Stimulated activated CD4-positive, alpha-beta T cell treated with anti-CD3 and anti-CD28 coated beads, Interleukin-12 subunit alpha, Interleukin-12 subunit beta, amount 100 ng/mL, for 4 hours (primary cell): ENCODE measurements around the gene B3GAT2.
"Not testable (repeated sequence)": the region's sequence is repeated elsewhere in the genome, so short reads cannot be mapped to it uniquely, and the experiment has no call there.

Source experiments
- DNase-seq: peaks from one replicate; pipeline ENCODE4 v3.0.0-alpha.2; 2020

The B3GAT2 gene

GRCh38 chr6:70956451-70957283 is at the start of gene B3GAT2:
Gene B3GAT2, minus strand, starts transcription at chr6:70957060. Its CDS starts 631 bp downstream, at chr6:70956429.
- DNase-seq = peak; percentile 8

GRCh38 chr6:70998148-70998547 is 41.3 kb upstream of the B3GAT2 start:
- DNase-seq = no peak

- DNase-seq = no peak
Observed at GRCh38 chr6:70997379-70997778, 40.5 kb upstream of the B3GAT2 start.

- DNase-seq = no peak
Observed at GRCh38 chr6:70996106-70996505, 39.2 kb upstream of the B3GAT2 start.

- DNase-seq = no peak
Observed at GRCh38 chr6:70995411-70995810, 38.6 kb upstream of the B3GAT2 start.

GRCh38 chr6:70991253-70991652 is 34.4 kb upstream of the B3GAT2 start:
- DNase-seq = no peak

GRCh38 chr6:70985156-70985555 is 28.3 kb upstream of the B3GAT2 start:
- no peak for DNase-seq

- no peak for DNase-seq
Observed at GRCh38 chr6:70982747-70983146, 25.9 kb upstream of the B3GAT2 start.

- no peak for DNase-seq
Observed at GRCh38 chr6:70980727-70981126, 23.9 kb upstream of the B3GAT2 start.

GRCh38 chr6:70973604-70974003 is 16.7 kb upstream of the B3GAT2 start:
- DNase-seq = no peak

- DNase-seq = no peak
Observed at GRCh38 chr6:70967049-70967448, 10.2 kb upstream of the B3GAT2 start.

- DNase-seq = no peak
Observed at GRCh38 chr6:70957284-70957617, 391 bp upstream of the B3GAT2 start.

GRCh38 chr6:70956191-70956450 is 739 bp downstream of the B3GAT2 start:
- DNase-seq = no peak

GRCh38 chr6:70955441-70956190 is 1.2 kb downstream of the B3GAT2 start:
- DNase-seq = peak; percentile 90

- no peak for DNase-seq
Observed at GRCh38 chr6:70954750-70955149, 2.1 kb downstream of the B3GAT2 start.

- DNase-seq = no peak
Observed at GRCh38 chr6:70954176-70954575, 2.7 kb downstream of the B3GAT2 start.

- no peak for DNase-seq
Observed at GRCh38 chr6:70952608-70953165, 4.2 kb downstream of the B3GAT2 start.

GRCh38 chr6:70944321-70944720 is 12.5 kb downstream of the B3GAT2 start:
- DNase-seq = not testable (repeated sequence)

GRCh38 chr6:70933853-70934252 is 23.0 kb downstream of the B3GAT2 start:
- no peak for DNase-seq

- DNase-seq = no peak
Observed at GRCh38 chr6:70905742-70906141, 51.1 kb downstream of the B3GAT2 start.

GRCh38 chr6:70903665-70904452 is 53.0 kb downstream of the B3GAT2 start:
- no peak for DNase-seq

- DNase-seq = no peak
Observed at GRCh38 chr6:70901324-70901723, 55.5 kb downstream of the B3GAT2 start.

GRCh38 chr6:70900047-70900446 is 56.8 kb downstream of the B3GAT2 start:
- no peak for DNase-seq
